HepG2 (cell line): ENCODE data around the gene SAA1.

Experiments used
- CEBPZ ChIP-seq: IDR thresholded peaks from 2 replicates; pipeline ENCODE4 v1.6.1; 2012; ENCODE audit warnings: low read length, improper control_type of control experiment
- CREB3 ChIP-seq: sonication (generic); formaldehyde crosslinking; IDR thresholded peaks from 2 replicates; pipeline ENCODE4 v1.5.0; 2020; ENCODE audit warnings: missing genetic modification reagents
- FOXK1 ChIP-seq: sonication (generic); formaldehyde crosslinking; IDR thresholded peaks from 2 replicates; pipeline ENCODE4 v1.4.0; 2020; ENCODE audit warnings: low read depth, missing genetic modification reagents, borderline replicate concordance
- HDAC6 ChIP-seq: fragments of 200-600 bp; sonication (generic); IDR thresholded peaks from 2 replicates; pipeline ENCODE4 v1.7.0; 2017; ENCODE audit warnings: mild to moderate bottlenecking, antibody characterized with exemption, low read length, low read depth
- POLR2A ChIP-seq, 2 experiments: IDR thresholded peaks; 2 replicates each; pipeline ENCODE4 v1.6.1; 2011; ENCODE audit warnings: low read depth in 2 of 2, low read length in 2 of 2, mild to moderate bottlenecking in 1 of 2, moderate library complexity in 1 of 2; ENCODE audit not compliant: insufficient read depth in 1 of 2
- RAD51 ChIP-seq: fragments of 450-650 bp; IDR thresholded peaks from 2 replicates; pipeline ENCODE4 v1.6.1; 2016; ENCODE audit warnings: borderline replicate concordance
- ZNF263 ChIP-seq: sonication (generic); formaldehyde crosslinking; IDR thresholded peaks from 2 replicates; pipeline ENCODE4 v1.4.0; 2020; ENCODE audit warnings: missing genetic modification reagents
- ZNF274 ChIP-seq: sonication (generic); formaldehyde crosslinking; IDR thresholded peaks from 2 replicates; pipeline ENCODE4 v1.5.1; 2020; ENCODE audit warnings: mild to moderate bottlenecking, missing genetic modification reagents

GRCh38 chr11:18312663-18313420, 46.8 kb downstream of the SAA1 start:
- TF ChIP-seq ZNF274 (CRISPR knock-in tag) (no peak), CEBPZ (no peak), FOXK1 (CRISPR knock-in tag) (no peak), ZNF263 (CRISPR knock-in tag) (no peak), HDAC6 (no peak), RAD51 (no peak), POLR2A (IDR thresholded peaks at IDR 0.05; ENCODE audit: insufficient read depth in 1 of 2, low read depth in 2 of 2, low read length in 2 of 2) (no peak), CREB3 (CRISPR knock-in tag) (no peak)
